Fibroblast of villous mesenchyme (primary cell): ENCODE results near the gene WDR70. TPM values are rescaled to one million over a fixed set of nuclear protein-coding genes. Genes with fewer than 3 reads are reported as not detected.
"Not testable (repeated sequence)": the region's sequence is repeated elsewhere in the genome, so short reads cannot be mapped to it uniquely, and the experiment has no call there.

Experiments
- DNase-seq: peaks from one replicate; pipeline ENCODE4 v3.0.0-alpha.2; 2010; ENCODE audit warnings: low read depth
- H3K4me3 ChIP-seq: 2 replicates; pipeline ENCODE4 v1.5.1; 2011; ENCODE audit warnings: low read depth, mild to moderate bottlenecking, low read length
- CTCF ChIP-seq: IDR thresholded peaks from 2 replicates; pipeline ENCODE4 v1.5.1; 2012; ENCODE audit warnings: low read depth, mild to moderate bottlenecking, low read length; ENCODE audit not compliant: insufficient read depth
- small RNA-seq: library from RNA; depleted of rRNA; stranded (forward); fragments of <200 nt; gene quantifications from one replicate; pipeline ENCODE3, GENCODE V24; 2012
- total RNA-seq: library from RNA; depleted of rRNA; stranded (reverse); fragments of >200 nt; gene quantifications from 2 replicates; pipeline ENCODE4 v1.2.3, GENCODE V29; 2012

Gene WDR70
- total RNA-seq, 1 donor = 29.4 TPM

- peak; percentile 88 for DNase-seq
- H3K4me3 ChIP-seq = no peak overlapping the region
- no peak for TF ChIP-seq CTCF
Observed at GRCh38 chr5:37792975-37793631, 414.0 kb downstream of the WDR70 start.

GRCh38 chr5:37795292-37795691, 416.2 kb downstream of the WDR70 start:
- not testable (repeated sequence) for H3K4me3 ChIP-seq, DNase-seq

GRCh38 chr5:37796435-37796834, 417.3 kb downstream of the WDR70 start:
- DNase-seq, H3K4me3 ChIP-seq: not testable (repeated sequence)

GRCh38 chr5:37799865-37800421, 420.8 kb downstream of the WDR70 start:
- no peak for TF ChIP-seq CTCF
- H3K4me3 ChIP-seq = no peak overlapping the region
- DNase-seq = peak; percentile 31

GRCh38 chr5:37801521-37801920, 422.4 kb downstream of the WDR70 start:
- H3K4me3 ChIP-seq = no peak overlapping the region
- TF ChIP-seq CTCF = no peak
- DNase-seq = no peak

Small RNA genes lying within 50 kb of the gene (small RNA-seq; reads per million reads assigned to genes)
- not detected for gene RNU6-1190P
- not detected for gene RNU6-484P

Other genes starting within 250 kb of the WDR70 start
- 31.9 and 39.7 TPM in 2 replicates for gene CPLANE1, start 129.9 kb upstream of the WDR70 start, total RNA-seq
- 32.2 and 41.9 TPM in 2 replicates for gene NUP155, start 8.2 kb upstream of the WDR70 start, total RNA-seq